Suppressor macrophage treated with lipopolysaccharide for 1 hour (primary cell): ENCODE data around the gene KLHL11.

Source experiments
- DNase-seq, 3 donors: peaks; one replicate each; pipeline ENCODE4 v3.0.0-alpha.2; 2020 to 2022

KLHL11 gene

DNA sequence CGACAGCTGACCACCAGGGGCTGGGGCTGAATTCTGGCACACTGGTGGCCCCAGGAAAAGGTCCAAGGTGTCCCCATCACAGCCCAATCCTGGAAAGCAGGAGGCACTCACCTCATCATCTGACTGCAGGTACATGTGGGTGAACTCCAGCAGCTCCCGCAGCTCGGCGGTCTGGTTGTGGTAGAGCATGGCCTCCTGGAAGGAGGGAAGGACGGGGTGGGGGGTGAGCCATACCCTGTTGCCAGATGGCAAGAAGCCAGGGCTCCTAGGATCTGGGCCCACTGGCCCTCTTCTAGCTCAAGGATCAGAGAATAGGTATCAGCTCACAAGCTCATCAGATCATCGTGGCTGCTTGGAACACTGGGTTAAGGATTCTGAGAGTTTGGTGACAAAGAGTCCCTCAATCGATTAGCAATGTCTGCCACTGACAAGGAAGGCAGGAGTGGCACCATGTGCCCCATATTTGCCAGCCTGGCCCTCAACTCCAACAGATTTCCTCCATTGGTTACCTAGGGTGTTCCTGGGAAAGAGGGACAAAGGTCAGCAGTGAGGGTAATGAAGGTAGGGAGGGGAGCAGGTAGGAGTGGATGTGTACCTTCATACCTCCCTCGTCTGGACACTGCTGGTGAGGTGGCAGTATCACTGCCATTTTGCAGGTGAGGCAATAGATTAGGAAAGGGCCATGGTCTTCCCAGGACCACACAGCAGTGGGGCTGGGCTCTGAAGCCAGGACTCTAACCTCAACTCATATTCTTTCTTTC, 58.4 kb downstream of the KLHL11 start:
- DNase-seq, result no peak
